Measurements from ENCODE around the gene RSAD1. TPM values are rescaled to one million over a fixed set of nuclear protein-coding genes. Genes with fewer than 3 reads are reported as not detected.

The RSAD1 gene
- total RNA-seq, 1 donor from 2014 or later = 37.5 TPM

GRCh38 chr17:50533720-50534148, 55.1 kb downstream of the RSAD1 start:
- Mint-ChIP-seq H3K27ac (ENCODE audit: unreplicated experiment) (no peak overlapping the region), H3K27me3 (ENCODE audit: unreplicated experiment) (peaks cover 44% of the 10 kb centered on the region), H3K36me3 (ENCODE audit: unreplicated experiment) (no peaks in the 10 kb centered on the region), H3K4me3 (ENCODE audit: unreplicated experiment) (no peak overlapping the region), H3K4me1 (ENCODE audit: unreplicated experiment) (peaks cover 12% of the 10 kb centered on the region), H3K9me3 (ENCODE audit: unreplicated experiment) (no peaks in the 10 kb centered on the region)
- no peak for DNase-seq (ENCODE audit: extremely low spot score, unreplicated experiment)
- TF ChIP-seq CTCF (IDR thresholded peaks at IDR 0.05) = no peak

GRCh38 chr17:50534222-50534978, 55.7 kb downstream of the RSAD1 start:
- H3K27ac Mint-ChIP-seq (ENCODE audit: unreplicated experiment) = no peak overlapping the region
- DNase-seq (ENCODE audit: extremely low spot score, unreplicated experiment) = no peak
- H3K4me3 Mint-ChIP-seq (ENCODE audit: unreplicated experiment) = no peak overlapping the region
- peaks cover 12% of the 10 kb centered on the region for H3K4me1 Mint-ChIP-seq (ENCODE audit: unreplicated experiment)
- H3K36me3 Mint-ChIP-seq (ENCODE audit: unreplicated experiment) = no peaks in the 10 kb centered on the region
- TF ChIP-seq CTCF (IDR thresholded peaks at IDR 0.05) = no peak
- H3K27me3 Mint-ChIP-seq (ENCODE audit: unreplicated experiment) = peaks cover 40% of the 10 kb centered on the region
- H3K9me3 Mint-ChIP-seq (ENCODE audit: unreplicated experiment) = no peaks in the 10 kb centered on the region

GRCh38 chr17:50534979-50535326, 56.3 kb downstream of the RSAD1 start:
- DNase-seq (ENCODE audit: extremely low spot score, unreplicated experiment) = no peak
- Mint-ChIP-seq H3K4me1 (ENCODE audit: unreplicated experiment) (peaks cover 12% of the 10 kb centered on the region), H3K4me3 (ENCODE audit: unreplicated experiment) (no peak overlapping the region), H3K9me3 (ENCODE audit: unreplicated experiment) (no peaks in the 10 kb centered on the region), H3K27me3 (ENCODE audit: unreplicated experiment) (peaks cover 34% of the 10 kb centered on the region), H3K27ac (ENCODE audit: unreplicated experiment) (no peak overlapping the region), H3K36me3 (ENCODE audit: unreplicated experiment) (no peaks in the 10 kb centered on the region)
- no peak for TF ChIP-seq CTCF (IDR thresholded peaks at IDR 0.05)

GRCh38 chr17:50535407-50535806, 56.7 kb downstream of the RSAD1 start:
- Mint-ChIP-seq H3K27ac (ENCODE audit: unreplicated experiment) (no peak overlapping the region), H3K27me3 (ENCODE audit: unreplicated experiment) (peaks cover 33% of the 10 kb centered on the region), H3K36me3 (ENCODE audit: unreplicated experiment) (no peaks in the 10 kb centered on the region), H3K4me3 (ENCODE audit: unreplicated experiment) (no peak overlapping the region), H3K4me1 (ENCODE audit: unreplicated experiment) (peaks cover 12% of the 10 kb centered on the region), H3K9me3 (ENCODE audit: unreplicated experiment) (no peaks in the 10 kb centered on the region)
- no peak for TF ChIP-seq CTCF (IDR thresholded peaks at IDR 0.05)
- no peak for DNase-seq (ENCODE audit: extremely low spot score, unreplicated experiment)

Other genes starting within 250 kb of the RSAD1 start
- 4.3 and 6.6 TPM in 2 replicates for gene TMEM92, start 204.4 kb upstream of the RSAD1 start, total RNA-seq
- gene XYLT2, start 132.7 kb upstream of the RSAD1 start, total RNA-seq = 31.6 and 32.0 TPM in 2 replicates
- gene MRPL27, start 105.7 kb upstream of the RSAD1 start, total RNA-seq = 54.5 and 59.0 TPM in 2 replicates
- gene EME1, start 105.6 kb upstream of the RSAD1 start, total RNA-seq = 2.8 and 3.6 TPM in 2 replicates
- 87.0 and 87.2 TPM in 2 replicates for gene LRRC59, start 81.3 kb upstream of the RSAD1 start, total RNA-seq
- gene ACSF2, start 52.6 kb upstream of the RSAD1 start, total RNA-seq = 25.4 and 28.1 TPM in 2 replicates
- not detected in 2 replicates for gene CHAD, start 10.0 kb upstream of the RSAD1 start, total RNA-seq
- gene MYCBPAP, start 29.6 kb downstream of the RSAD1 start, total RNA-seq = 0.46 and 0.81 TPM in 2 replicates
- not detected in 2 replicates for gene EPN3, start 53.9 kb downstream of the RSAD1 start, total RNA-seq
- gene SPATA20, start 68.3 kb downstream of the RSAD1 start, total RNA-seq = 55.0 and 58.1 TPM in 2 replicates
- 0.10 and 0.11 TPM in 2 replicates for gene CACNA1G, start 81.9 kb downstream of the RSAD1 start, total RNA-seq
- gene ABCC3, start 156.0 kb downstream of the RSAD1 start, total RNA-seq = 0.37 and 0.73 TPM in 2 replicates
- gene ANKRD40, start 229.1 kb downstream of the RSAD1 start, total RNA-seq = 38.4 and 41.1 TPM in 2 replicates
- gene LUC7L3, start 240.7 kb downstream of the RSAD1 start, total RNA-seq = 86.1 and 105 TPM in 2 replicates